Adrenal gland (tissue), 12 donors: ENCODE data around the gene DMXL1. TPM values are rescaled to one million over a fixed set of nuclear protein-coding genes. Genes with fewer than 3 reads are reported as not detected.

Source experiments
- DNase-seq, 7 donors: peaks; one replicate each; pipeline ENCODE4 v3.0.0-alpha.2; 2019 to 2020
- H3K27ac ChIP-seq, 5 donors: fragments of 200-600 bp; sonication (generic) in 4 of 5; 1 replicate in 3 of 5; 2 replicates in 2 of 5; pipeline versions ENCODE4 v1.5.1 to v1.8.0; 2016 to 2020; ENCODE audit warnings: mild to moderate bottlenecking in 1 of 5
- H3K27me3 ChIP-seq: fragments of 200-600 bp; 2 replicates; pipeline ENCODE4 v1.8.0; 2021
- H3K36me3 ChIP-seq, 2 donors: fragments of 200-600 bp; replicated peaks in 1 of 2; 1 replicate in 1 of 2; 2 replicates in 1 of 2; pipeline versions ENCODE4 v1.5.1 to v1.8.0; 2018 to 2022
- H3K4me1 ChIP-seq, 2 donors: fragments of 200-600 bp; replicated peaks in 1 of 2; 1 replicate in 1 of 2; 2 replicates in 1 of 2; pipeline versions ENCODE4 v1.5.1 to v1.8.0; 2018 to 2021
- H3K4me3 ChIP-seq, 4 donors: fragments of 200-600 bp; sonication (generic) in 3 of 4; one replicate each; pipeline ENCODE4 v1.5.1; 2016 to 2018
- H3K9me3 ChIP-seq, 3 donors: fragments of 200-600 bp; sonication (generic) in 1 of 3; replicated peaks in 1 of 3; 1 replicate in 2 of 3; 2 replicates in 1 of 3; pipeline versions ENCODE4 v1.5.1 to v1.8.0; 2016 to 2021
- POLR2A ChIP-seq, 2 donors: fragments of 450-650 bp; IDR thresholded peaks; one replicate each; pipeline ENCODE4 v1.6.1; 2017; ENCODE audit warnings: antibody characterized with exemption in 2 of 2, mild to moderate bottlenecking in 2 of 2, moderate library complexity in 1 of 2
- WGBS, 4 donors: extraction: QIAGEN DNeasy Blood & Tissue Kit in 2 of 4; methylation state at CpG; one replicate each; pipeline versions ENCODE4 v1.1.5 to v1.1.7; 2013 to 2017; 5-methylcytosine and 5-hydroxymethylcytosine counted together
- intact Hi-C, 2 donors: fragments of 100-400 bp; cut with DNase I; formaldehyde crosslinking; loops; one replicate each; pipeline versions ENCODE4 v1.14.1 to v1.15.0; 2022 to 2023
- polyA plus RNA-seq, 3 donors: library from polyadenylated mRNA; stranded (reverse); fragments of 200-250 nt in 2 of 3; fragments of 350-450 nt in 1 of 3; fragmentation: Illumina TruSeq in 1 of 3; extraction: RNeasy Lipid Tissue Mini Kit (QIAGEN cat#74804) in 1 of 3; gene quantifications; one replicate each; pipeline ENCODE4 v1.2.3, GENCODE V29; 2013 to 2014
- total RNA-seq, 9 donors: library from RNA; depleted of rRNA in 4 of 9; stranded (reverse); fragments of >200 nt in 4 of 9; fragments of 120-200 nt in 1 of 9; fragmentation: NEBNext Ultra II Directional in 1 of 9; extraction: Animal tissue kit (Norgen Biotek cat#: 25700) in 1 of 9; gene quantifications; one replicate each; pipeline versions ENCODE4 v1.1.0 to v1.2.4, GENCODE V29; 2013 to 2023
- TF ChIP-seq, protein P1 (sequence below), 6 experiments: fragments of 450-650 bp in 4 of 6; fragments of 200-600 bp in 2 of 6; sonication (generic) in 1 of 6; IDR thresholded peaks; 1 replicate in 5 of 6; 2 replicates in 1 of 6; pipeline versions ENCODE4 v1.5.1 to v1.8.0; 2016 to 2021; ENCODE audit warnings: antibody characterized with exemption in 6 of 6, mild to moderate bottlenecking in 2 of 6, moderate library complexity in 1 of 6
- donor health status: healthy with polysubstance abuse.
- donor health status: Bipolar disorder and iron deficiency.
- donor health status: DM: yes; HTN: yes; CAD: no.
- donor health status: DM: no; HTN: no; CAD: no.
- donor health status: DM: no; HTN: no; CAD: no.
- donor health status: DM: yes; HTN: yes; CAD: no.

DMXL1 gene
- total and polyA plus RNA-seq, 12 donors, result 15.1 to 91.1 (median 41.2) TPM

DNA sequence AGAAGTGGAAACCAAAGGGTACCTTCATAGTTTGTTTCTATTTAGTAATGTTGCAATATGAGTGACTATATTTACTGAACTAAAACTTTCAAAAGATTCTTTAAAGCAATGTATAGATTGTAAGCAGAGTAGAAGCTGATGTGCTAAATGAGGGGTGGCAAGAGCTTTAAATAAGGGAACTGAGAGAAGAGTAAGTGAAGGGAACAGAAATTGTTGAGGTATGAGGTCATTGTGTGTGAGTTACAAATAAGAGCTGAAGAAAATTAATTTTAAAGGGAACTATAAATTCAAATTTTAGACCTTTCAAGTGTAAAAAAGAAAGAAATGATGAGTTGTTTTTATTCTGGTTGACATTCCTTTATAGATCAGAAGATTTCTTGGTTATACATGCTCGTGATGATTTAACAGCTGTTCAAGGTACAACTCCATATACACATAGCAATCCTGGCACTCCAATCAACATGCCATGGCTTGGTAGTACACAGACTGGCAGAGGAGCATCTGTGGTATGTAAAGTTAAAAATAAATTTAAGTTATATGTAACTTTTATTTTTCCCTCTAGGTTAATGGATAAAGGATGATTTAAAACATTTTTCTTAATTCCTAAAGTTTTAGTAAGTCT lies 149.8 kb downstream of the DMXL1 start:
- Histone ChIP-seq H3K4me1 (no peaks in the 10 kb centered on the region), H3K27me3 (no peaks in the 10 kb centered on the region), H3K36me3 (peaks cover 3 to 7% of the 10 kb centered on the region in 2 donors), H3K9me3 (no peaks in the 10 kb centered on the region), H3K27ac (no peak overlapping the region), H3K4me3 (no peak overlapping the region)
- 91 to 100% (median 97%) methylated on average over 1 of the region's 1 CpG for WGBS, 4 donors
- no peak for DNase-seq
- intact Hi-C loops, result no loop called here
- no peak for TF ChIP-seq POLR2A (IDR thresholded peaks at IDR 0.05)
- TF ChIP-seq, protein P1, sequence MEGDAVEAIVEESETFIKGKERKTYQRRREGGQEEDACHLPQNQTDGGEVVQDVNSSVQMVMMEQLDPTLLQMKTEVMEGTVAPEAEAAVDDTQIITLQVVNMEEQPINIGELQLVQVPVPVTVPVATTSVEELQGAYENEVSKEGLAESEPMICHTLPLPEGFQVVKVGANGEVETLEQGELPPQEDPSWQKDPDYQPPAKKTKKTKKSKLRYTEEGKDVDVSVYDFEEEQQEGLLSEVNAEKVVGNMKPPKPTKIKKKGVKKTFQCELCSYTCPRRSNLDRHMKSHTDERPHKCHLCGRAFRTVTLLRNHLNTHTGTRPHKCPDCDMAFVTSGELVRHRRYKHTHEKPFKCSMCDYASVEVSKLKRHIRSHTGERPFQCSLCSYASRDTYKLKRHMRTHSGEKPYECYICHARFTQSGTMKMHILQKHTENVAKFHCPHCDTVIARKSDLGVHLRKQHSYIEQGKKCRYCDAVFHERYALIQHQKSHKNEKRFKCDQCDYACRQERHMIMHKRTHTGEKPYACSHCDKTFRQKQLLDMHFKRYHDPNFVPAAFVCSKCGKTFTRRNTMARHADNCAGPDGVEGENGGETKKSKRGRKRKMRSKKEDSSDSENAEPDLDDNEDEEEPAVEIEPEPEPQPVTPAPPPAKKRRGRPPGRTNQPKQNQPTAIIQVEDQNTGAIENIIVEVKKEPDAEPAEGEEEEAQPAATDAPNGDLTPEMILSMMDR (IDR thresholded peaks at IDR 0.05), result no peak

DNA sequence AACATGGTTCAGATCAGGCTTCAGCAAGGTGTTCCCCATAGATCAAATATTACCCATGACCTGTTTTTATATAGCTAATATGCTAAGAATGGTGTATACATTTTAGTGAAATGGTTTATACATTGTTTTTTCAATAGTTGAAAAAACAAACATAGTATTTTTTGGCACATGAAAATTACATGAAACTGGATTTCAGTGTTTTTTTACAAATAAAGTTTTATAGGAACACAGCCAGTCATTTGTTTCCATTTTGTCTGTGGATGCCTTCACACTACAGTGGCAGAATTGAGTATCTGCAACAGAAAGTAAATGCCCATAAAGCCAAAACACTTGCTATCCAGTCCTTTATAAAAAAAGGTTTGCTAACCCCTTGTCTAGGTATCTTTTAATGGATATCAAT lies 150.4 kb downstream of the DMXL1 start:
- Histone ChIP-seq H3K27me3 (no peaks in the 10 kb centered on the region), H3K4me3 (no peak overlapping the region), H3K4me1 (no peaks in the 10 kb centered on the region), H3K9me3 (no peaks in the 10 kb centered on the region), H3K27ac (no peak overlapping the region), H3K36me3 (peaks cover 3 to 11% of the 10 kb centered on the region in 2 donors)
- DNase-seq, result no peak
- no peak for TF ChIP-seq POLR2A (IDR thresholded peaks at IDR 0.05)
- TF ChIP-seq, protein P1 (IDR thresholded peaks at IDR 0.05), result no peak
- intact Hi-C loops, result no loop called here

DNA sequence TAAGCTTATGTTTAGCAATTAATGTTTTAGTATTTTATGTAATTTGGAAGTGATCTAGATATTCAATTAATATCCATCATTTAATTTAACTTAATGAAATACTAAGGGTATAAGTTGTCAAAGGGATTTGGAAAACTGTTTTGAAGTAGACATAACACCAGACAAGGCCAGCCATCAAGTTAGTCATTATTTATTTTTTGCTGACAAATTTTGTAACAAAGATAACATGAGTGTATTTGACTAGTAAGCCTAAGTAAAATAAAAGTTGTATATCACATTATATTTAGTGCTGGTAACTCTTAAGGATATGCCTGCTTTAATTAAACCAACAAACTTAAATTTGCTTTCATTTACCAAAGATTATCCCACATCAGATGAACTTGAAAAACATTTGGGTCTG lies 159.1 kb downstream of the DMXL1 start:
- Histone ChIP-seq H3K4me3 (no peak overlapping the region), H3K27ac (no peak overlapping the region), H3K36me3 (peaks cover 0 to 31% of the 10 kb centered on the region in 2 donors), H3K9me3 (no peaks in the 10 kb centered on the region), H3K4me1 (no peaks in the 10 kb centered on the region), H3K27me3 (no peaks in the 10 kb centered on the region)
- DNase-seq, result no peak
- no peak for TF ChIP-seq POLR2A (IDR thresholded peaks at IDR 0.05)
- TF ChIP-seq, protein P1 (IDR thresholded peaks at IDR 0.05), result no peak
- intact Hi-C loops, result no loop called here

DNA sequence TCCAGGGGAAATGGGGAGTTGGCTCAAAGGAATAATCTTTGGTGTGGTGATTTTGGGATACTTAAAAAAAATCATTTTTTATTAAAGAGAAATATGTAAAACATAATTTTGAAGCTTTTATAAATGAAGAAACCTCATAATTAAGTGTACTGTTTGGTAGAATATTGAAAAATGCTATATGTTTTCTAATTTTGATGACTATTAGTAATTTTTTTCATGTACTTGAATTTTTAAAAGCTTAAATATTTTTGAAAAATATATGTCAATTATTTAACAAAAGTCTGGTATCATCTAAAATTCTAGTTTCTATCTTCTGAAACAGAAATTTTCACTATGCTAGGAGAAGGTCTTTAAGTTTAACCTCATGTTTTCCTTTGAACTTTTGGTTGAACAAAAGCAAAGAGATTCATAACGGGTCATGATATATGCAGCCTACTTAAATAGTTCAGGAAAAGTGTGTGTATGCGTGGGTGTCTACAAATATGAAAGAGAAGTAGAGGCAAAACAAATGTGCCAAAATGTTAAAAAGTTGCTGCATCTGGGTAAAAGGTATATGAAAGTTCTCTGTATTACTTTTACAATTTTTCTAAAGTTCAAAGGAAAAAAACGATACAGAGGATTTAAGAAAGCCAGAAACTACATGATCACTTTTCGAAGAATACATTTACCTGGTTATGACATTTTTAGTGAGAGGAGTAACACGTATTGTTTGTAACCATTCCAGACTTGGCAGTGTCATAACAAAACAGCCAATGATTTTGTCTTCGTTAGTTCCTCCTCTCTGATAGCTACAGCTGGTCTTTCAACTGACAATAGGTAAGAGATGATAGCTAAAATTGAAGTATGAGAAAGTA lies 167.6 kb downstream of the DMXL1 start:
- Histone ChIP-seq H3K4me1 (no peaks in the 10 kb centered on the region), H3K27ac (no peak overlapping the region), H3K36me3 (peaks cover 0 to 22% of the 10 kb centered on the region in 2 donors), H3K27me3 (no peaks in the 10 kb centered on the region), H3K9me3 (peaks cover 0 to 4% (median 0%) of the 10 kb centered on the region in 3 donors), H3K4me3 (no peak overlapping the region)
- TF ChIP-seq, protein P1 (IDR thresholded peaks at IDR 0.05), result no peak
- WGBS, 4 donors, result 93 to 96% (median 95%) methylated on average over 6 of the region's 6 CpGs
- no peak for DNase-seq
- intact Hi-C loops, result no loop called here
